Measurements from ENCODE around the gene PAPSS1. TPM values are rescaled to one million over a fixed set of nuclear protein-coding genes. Genes with fewer than 3 reads are reported as not detected.

PAPSS1 gene
- total and polyA plus RNA-seq, 10 of the 15 experiments (the other 5 are each of a cell fraction or from before 2014, with no cell fraction given): 22.6 to 73.0 (median 30.6) TPM

DNA sequence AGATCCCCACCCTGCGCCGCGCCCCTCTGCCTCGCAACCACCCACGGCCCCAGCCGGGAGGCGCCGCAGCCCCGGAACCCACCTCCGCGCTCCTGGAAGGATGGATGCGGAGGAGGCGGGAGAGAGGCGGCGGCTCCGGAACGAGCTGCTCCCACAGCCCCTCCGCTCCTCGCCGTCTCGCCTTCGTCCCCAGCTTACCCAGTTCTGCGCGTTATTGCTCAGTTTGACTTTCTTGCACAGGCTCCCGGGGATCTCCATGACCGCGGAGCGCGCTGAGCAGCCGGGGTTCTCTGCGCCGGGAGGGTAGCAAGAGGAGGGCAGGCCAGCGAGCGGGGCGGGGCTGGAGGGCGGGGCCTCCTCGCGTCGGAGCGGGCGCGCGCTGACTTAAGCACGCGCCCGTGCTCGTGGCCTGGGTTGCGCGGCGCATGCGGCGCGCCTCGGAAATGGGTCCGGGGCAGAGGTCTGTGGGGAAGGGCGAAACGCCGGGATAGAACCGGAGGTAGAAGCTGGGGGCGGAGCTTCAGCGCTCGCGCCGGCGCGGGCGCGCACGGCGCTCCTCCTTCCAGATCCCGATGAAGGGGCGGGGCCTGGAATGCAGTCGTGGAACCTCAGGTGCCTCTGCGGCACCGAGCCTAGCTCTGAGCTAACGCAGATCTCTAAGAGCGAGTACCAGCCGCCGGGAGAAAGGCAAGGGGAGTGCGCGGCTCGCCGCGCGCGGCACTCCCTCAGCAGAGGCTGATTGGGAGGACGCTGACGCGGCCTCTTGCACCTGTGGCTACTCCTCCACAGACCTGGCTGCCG, at the start of gene PAPSS1 (continued):
- TF ChIP-seq, protein P1, sequence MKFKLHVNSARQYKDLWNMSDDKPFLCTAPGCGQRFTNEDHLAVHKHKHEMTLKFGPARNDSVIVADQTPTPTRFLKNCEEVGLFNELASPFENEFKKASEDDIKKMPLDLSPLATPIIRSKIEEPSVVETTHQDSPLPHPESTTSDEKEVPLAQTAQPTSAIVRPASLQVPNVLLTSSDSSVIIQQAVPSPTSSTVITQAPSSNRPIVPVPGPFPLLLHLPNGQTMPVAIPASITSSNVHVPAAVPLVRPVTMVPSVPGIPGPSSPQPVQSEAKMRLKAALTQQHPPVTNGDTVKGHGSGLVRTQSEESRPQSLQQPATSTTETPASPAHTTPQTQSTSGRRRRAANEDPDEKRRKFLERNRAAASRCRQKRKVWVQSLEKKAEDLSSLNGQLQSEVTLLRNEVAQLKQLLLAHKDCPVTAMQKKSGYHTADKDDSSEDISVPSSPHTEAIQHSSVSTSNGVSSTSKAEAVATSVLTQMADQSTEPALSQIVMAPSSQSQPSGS (IDR thresholded peaks at IDR 0.05; ENCODE audit: low read length): no peak
- peak; percentile 71 for TF ChIP-seq GATAD2B (conservative IDR thresholded peaks at IDR 0.05; ENCODE audit: low read depth)
- no peak for TF ChIP-seq HDAC6 (IDR thresholded peaks at IDR 0.05; ENCODE audit: unreplicated experiment)
- no peak for TF ChIP-seq NFYA (IDR thresholded peaks at IDR 0.05; ENCODE audit: borderline replicate concordance, low read depth, low read length)
- peak; percentile 97 for TF ChIP-seq NR2C1 (IDR thresholded peaks at IDR 0.05)
- no peak for TF ChIP-seq KDM1A (IDR thresholded peaks at IDR 0.05; ENCODE audit: borderline replicate concordance)
- TF ChIP-seq RFX5 (IDR thresholded peaks at IDR 0.05; ENCODE audit: low read depth, low read length): no peak
- TF ChIP-seq HDAC2 (IDR thresholded peaks at IDR 0.05): no peak
- TF ChIP-seq CREM (IDR thresholded peaks at IDR 0.05; ENCODE audit: low read depth): no peak; the same call in 1 of the 2 replicates
- no peak for TF ChIP-seq JUND (IDR thresholded peaks at IDR 0.05; ENCODE audit: low read depth, low read length)
- TF ChIP-seq, protein P2, sequence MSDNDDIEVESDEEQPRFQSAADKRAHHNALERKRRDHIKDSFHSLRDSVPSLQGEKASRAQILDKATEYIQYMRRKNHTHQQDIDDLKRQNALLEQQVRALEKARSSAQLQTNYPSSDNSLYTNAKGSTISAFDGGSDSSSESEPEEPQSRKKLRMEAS (IDR thresholded peaks at IDR 0.05; ENCODE audit: low read depth, low read length): no peak
- peak; percentile 35 for TF ChIP-seq SIX5 (IDR thresholded peaks at IDR 0.05; ENCODE audit: low read depth, low read length, severe bottlenecking)
- TF ChIP-seq, protein P3, sequence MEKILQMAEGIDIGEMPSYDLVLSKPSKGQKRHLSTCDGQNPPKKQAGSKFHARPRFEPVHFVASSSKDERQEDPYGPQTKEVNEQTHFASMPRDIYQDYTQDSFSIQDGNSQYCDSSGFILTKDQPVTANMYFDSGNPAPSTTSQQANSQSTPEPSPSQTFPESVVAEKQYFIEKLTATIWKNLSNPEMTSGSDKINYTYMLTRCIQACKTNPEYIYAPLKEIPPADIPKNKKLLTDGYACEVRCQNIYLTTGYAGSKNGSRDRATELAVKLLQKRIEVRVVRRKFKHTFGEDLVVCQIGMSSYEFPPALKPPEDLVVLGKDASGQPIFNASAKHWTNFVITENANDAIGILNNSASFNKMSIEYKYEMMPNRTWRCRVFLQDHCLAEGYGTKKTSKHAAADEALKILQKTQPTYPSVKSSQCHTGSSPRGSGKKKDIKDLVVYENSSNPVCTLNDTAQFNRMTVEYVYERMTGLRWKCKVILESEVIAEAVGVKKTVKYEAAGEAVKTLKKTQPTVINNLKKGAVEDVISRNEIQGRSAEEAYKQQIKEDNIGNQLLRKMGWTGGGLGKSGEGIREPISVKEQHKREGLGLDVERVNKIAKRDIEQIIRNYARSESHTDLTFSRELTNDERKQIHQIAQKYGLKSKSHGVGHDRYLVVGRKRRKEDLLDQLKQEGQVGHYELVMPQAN (conservative IDR thresholded peaks at IDR 0.05): peak; percentile 44; the same call in 1 of the 2 replicates
- no peak for TF ChIP-seq STAT3 (IDR thresholded peaks at IDR 0.05; ENCODE audit: low read depth, low read length)
- TF ChIP-seq, protein P4, sequence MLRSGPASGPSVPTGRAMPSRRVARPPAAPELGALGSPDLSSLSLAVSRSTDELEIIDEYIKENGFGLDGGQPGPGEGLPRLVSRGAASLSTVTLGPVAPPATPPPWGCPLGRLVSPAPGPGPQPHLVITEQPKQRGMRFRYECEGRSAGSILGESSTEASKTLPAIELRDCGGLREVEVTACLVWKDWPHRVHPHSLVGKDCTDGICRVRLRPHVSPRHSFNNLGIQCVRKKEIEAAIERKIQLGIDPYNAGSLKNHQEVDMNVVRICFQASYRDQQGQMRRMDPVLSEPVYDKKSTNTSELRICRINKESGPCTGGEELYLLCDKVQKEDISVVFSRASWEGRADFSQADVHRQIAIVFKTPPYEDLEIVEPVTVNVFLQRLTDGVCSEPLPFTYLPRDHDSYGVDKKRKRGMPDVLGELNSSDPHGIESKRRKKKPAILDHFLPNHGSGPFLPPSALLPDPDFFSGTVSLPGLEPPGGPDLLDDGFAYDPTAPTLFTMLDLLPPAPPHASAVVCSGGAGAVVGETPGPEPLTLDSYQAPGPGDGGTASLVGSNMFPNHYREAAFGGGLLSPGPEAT (IDR thresholded peaks at IDR 0.05; ENCODE audit: low read depth): no peak
- no peak; the same call in 1 of the 2 replicates for TF ChIP-seq CBFB (IDR thresholded peaks at IDR 0.05; ENCODE audit: low read depth)
- TF ChIP-seq NR2C2 (IDR thresholded peaks at IDR 0.05; ENCODE audit: borderline replicate concordance, control insufficient read depth, insufficient read length, low read depth): no peak
- TF ChIP-seq MYB (IDR thresholded peaks at IDR 0.05; ENCODE audit: borderline replicate concordance, low read depth, low read length): no peak
- TF ChIP-seq, protein P5, sequence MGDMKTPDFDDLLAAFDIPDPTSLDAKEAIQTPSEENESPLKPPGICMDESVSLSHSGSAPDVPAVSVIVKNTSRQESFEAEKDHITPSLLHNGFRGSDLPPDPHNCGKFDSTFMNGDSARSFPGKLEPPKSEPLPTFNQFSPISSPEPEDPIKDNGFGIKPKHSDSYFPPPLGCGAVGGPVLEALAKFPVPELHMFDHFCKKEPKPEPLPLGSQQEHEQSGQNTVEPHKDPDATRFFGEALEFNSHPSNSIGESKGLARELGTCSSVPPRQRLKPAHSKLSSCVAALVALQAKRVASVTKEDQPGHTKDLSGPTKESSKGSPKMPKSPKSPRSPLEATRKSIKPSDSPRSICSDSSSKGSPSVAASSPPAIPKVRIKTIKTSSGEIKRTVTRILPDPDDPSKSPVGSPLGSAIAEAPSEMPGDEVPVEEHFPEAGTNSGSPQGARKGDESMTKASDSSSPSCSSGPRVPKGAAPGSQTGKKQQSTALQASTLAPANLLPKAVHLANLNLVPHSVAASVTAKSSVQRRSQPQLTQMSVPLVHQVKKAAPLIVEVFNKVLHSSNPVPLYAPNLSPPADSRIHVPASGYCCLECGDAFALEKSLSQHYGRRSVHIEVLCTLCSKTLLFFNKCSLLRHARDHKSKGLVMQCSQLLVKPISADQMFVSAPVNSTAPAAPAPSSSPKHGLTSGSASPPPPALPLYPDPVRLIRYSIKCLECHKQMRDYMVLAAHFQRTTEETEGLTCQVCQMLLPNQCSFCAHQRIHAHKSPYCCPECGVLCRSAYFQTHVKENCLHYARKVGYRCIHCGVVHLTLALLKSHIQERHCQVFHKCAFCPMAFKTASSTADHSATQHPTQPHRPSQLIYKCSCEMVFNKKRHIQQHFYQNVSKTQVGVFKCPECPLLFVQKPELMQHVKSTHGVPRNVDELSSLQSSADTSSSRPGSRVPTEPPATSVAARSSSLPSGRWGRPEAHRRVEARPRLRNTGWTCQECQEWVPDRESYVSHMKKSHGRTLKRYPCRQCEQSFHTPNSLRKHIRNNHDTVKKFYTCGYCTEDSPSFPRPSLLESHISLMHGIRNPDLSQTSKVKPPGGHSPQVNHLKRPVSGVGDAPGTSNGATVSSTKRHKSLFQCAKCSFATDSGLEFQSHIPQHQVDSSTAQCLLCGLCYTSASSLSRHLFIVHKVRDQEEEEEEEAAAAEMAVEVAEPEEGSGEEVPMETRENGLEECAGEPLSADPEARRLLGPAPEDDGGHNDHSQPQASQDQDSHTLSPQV (IDR thresholded peaks at IDR 0.05): no peak
- TF ChIP-seq TCF3 (IDR thresholded peaks at IDR 0.05; ENCODE audit: borderline replicate concordance, insufficient read depth, low read depth, low read length): 0 out of 2 replicates have a peak, but pooled peaks have one; percentile 6
